IMR-90 (cell line): Measurements from ENCODE around the gene ZC3H8. TPM values are rescaled to one million over a fixed set of nuclear protein-coding genes. Genes with fewer than 3 reads are reported as not detected.

Source experiments
- ATAC-seq: fragments of 200-7000 bp; cut with Tn5 transposase; 2 replicates; pipeline ENCODE4 v1.9.1; 2020; ENCODE audit warnings: low read depth, mild to moderate bottlenecking, moderate library complexity
- BruUV-seq: library from RNA; stranded (reverse); fragments of 400-500 nt; replicated peaks from 2 replicates; lab custom pipeline; 2021; lab: Mats Ljungman, UMichigan
- CTCF ChIA-PET: fragments of 300-600 bp; formaldehyde crosslinking; extraction: SDS; loops from one replicate; lab custom pipeline; 2021; ENCODE audit warnings: antibody characterized with exemption; lab: Yijun Ruan, JAX
- POLR2A ChIA-PET: fragments of 300-600 bp; sonication (Branson Sonifier 250); formaldehyde crosslinking; loops from one replicate; lab custom pipeline; 2022; ENCODE audit warnings: antibody characterized with exemption; ENCODE audit not compliant: unreplicated experiment; lab: Charles Lee
- DNase-seq: peaks from one replicate; pipeline ENCODE4 v3.0.0; 2013
- H2AFZ ChIP-seq: replicated peaks from 2 replicates; pipeline ENCODE3; 2013; ENCODE audit warnings: low read length, mild to moderate bottlenecking; ENCODE audit not compliant: poor library complexity
- H2AK5ac ChIP-seq: 2 replicates; pipeline ENCODE4 v1.6.1; 2013; ENCODE audit warnings: low read depth, low read length, inconsistent platforms
- H2AK9ac ChIP-seq: replicated peaks from 2 replicates; pipeline ENCODE3; 2013; ENCODE audit warnings: mild to moderate bottlenecking, low read depth, low read length, moderate library complexity; ENCODE audit not compliant: poor library complexity
- H2BK120ac ChIP-seq: 2 replicates; pipeline ENCODE4 v1.6.1; 2013; ENCODE audit warnings: low read depth, low read length, inconsistent platforms
- H2BK15ac ChIP-seq: 3 replicates; pipeline ENCODE4 v1.6.1; 2013; ENCODE audit warnings: low read depth, low read length, inconsistent platforms
- H2BK20ac ChIP-seq: 2 replicates; pipeline ENCODE4 v1.6.1; 2013; ENCODE audit warnings: low read depth, mild to moderate bottlenecking, inconsistent platforms, low read length, moderate library complexity
- H2BK5ac ChIP-seq: 2 replicates; pipeline ENCODE4 v1.6.1; 2013; ENCODE audit warnings: mild to moderate bottlenecking, low read depth, low read length, inconsistent platforms; ENCODE audit not compliant: poor library complexity, severe bottlenecking
- H3K14ac ChIP-seq: replicated peaks from 2 replicates; pipeline ENCODE4 v1.6.1; 2013; ENCODE audit warnings: low read depth, low read length, inconsistent platforms
- H3K18ac ChIP-seq: 2 replicates; pipeline ENCODE4 v1.6.1; 2013; ENCODE audit warnings: low read depth, low read length, control low read depth
- H3K23ac ChIP-seq: 2 replicates; pipeline ENCODE4 v1.6.1; 2013; ENCODE audit warnings: low read depth, low read length, inconsistent platforms
- H3K27ac ChIP-seq: 2 replicates; pipeline ENCODE4 v1.5.1; 2013; ENCODE audit warnings: mild to moderate bottlenecking, control low read depth, low read length; ENCODE audit not compliant: insufficient read depth
- H3K27me3 ChIP-seq: 2 replicates; pipeline ENCODE4 v1.6.1; 2013; ENCODE audit warnings: low read length; ENCODE audit not compliant: control insufficient read depth, insufficient read depth
- H3K36me3 ChIP-seq: 2 replicates; pipeline ENCODE4 v1.6.1; 2013; ENCODE audit warnings: low read length, mixed read lengths; ENCODE audit not compliant: control insufficient read depth, insufficient read depth
- H3K4ac ChIP-seq: 2 replicates; pipeline ENCODE4 v1.6.1; 2013; ENCODE audit warnings: low read depth, low read length, inconsistent platforms
- H3K4me1 ChIP-seq: 2 replicates; pipeline ENCODE4 v1.6.1; 2013; ENCODE audit warnings: low read length, mixed read lengths; ENCODE audit not compliant: control insufficient read depth, insufficient read depth
- H3K4me2 ChIP-seq: 2 replicates; pipeline ENCODE4 v1.6.1; 2013; ENCODE audit warnings: low read depth, mild to moderate bottlenecking, control low read depth, low read length, moderate library complexity
- H3K4me3 ChIP-seq: 2 replicates; pipeline ENCODE4 v1.5.1; 2013; ENCODE audit warnings: low read depth, mild to moderate bottlenecking, control low read depth, low read length, moderate library complexity; ENCODE audit not compliant: insufficient read depth
- H3K56ac ChIP-seq: 2 replicates; pipeline ENCODE4 v1.6.1; 2013; ENCODE audit warnings: low read length, inconsistent platforms; ENCODE audit not compliant: insufficient read depth; ENCODE audit errors: extremely low read depth
- H3K79me1 ChIP-seq, 2 experiments: 2 replicates each; pipeline ENCODE4 v1.6.1; 2013; ENCODE audit warnings: low read length in 2 of 2, inconsistent platforms in 1 of 2, low read depth in 1 of 2
- H3K9ac ChIP-seq: 2 replicates; pipeline ENCODE4 v1.6.1; 2013; ENCODE audit warnings: low read depth, low read length, control low read depth
- H3K9me1 ChIP-seq: 2 replicates; pipeline ENCODE4 v1.6.1; 2013; ENCODE audit warnings: low read length, inconsistent platforms; ENCODE audit not compliant: insufficient read depth
- H3K9me3 ChIP-seq: 2 replicates; pipeline ENCODE4 v1.6.1; 2013; ENCODE audit warnings: low read length; ENCODE audit not compliant: control insufficient read depth, insufficient read depth
- H4K20me1 ChIP-seq: 2 replicates; pipeline ENCODE4 v1.6.1; 2013; ENCODE audit warnings: low read length, inconsistent platforms; ENCODE audit not compliant: insufficient read depth
- H4K5ac ChIP-seq: 2 replicates; pipeline ENCODE4 v1.6.1; 2013; ENCODE audit warnings: mild to moderate bottlenecking, low read depth, low read length, control low read depth
- H4K8ac ChIP-seq, 2 experiments: 2 replicates each; pipeline ENCODE4 v1.6.1; 2013; ENCODE audit warnings: low read depth in 2 of 2, low read length in 2 of 2, control low read depth in 1 of 2, inconsistent platforms in 1 of 2
- H4K91ac ChIP-seq: 2 replicates; pipeline ENCODE4 v1.6.1; 2013; ENCODE audit warnings: low read depth, low read length, inconsistent platforms; ENCODE audit not compliant: insufficient read depth
- BHLHE40 ChIP-seq: fragments of 150-350 bp; IDR thresholded peaks from 2 replicates; pipeline ENCODE4 v1.6.1; 2016; ENCODE audit warnings: mild to moderate bottlenecking, low read depth, low read length
- CEBPB ChIP-seq: IDR thresholded peaks from 2 replicates; pipeline ENCODE4 v1.6.1; 2012; ENCODE audit warnings: low read depth, low read length, improper control_type of control experiment
- CHD1 ChIP-seq: IDR thresholded peaks from 2 replicates; pipeline ENCODE4 v1.6.1; 2012; ENCODE audit warnings: low read depth, low read length, improper control_type of control experiment
- CTCF ChIP-seq: conservative IDR thresholded peaks from 2 replicates; pipeline ENCODE4 v1.5.1; 2012; ENCODE audit warnings: mild to moderate bottlenecking, low read depth, low read length, improper control_type of control experiment
- ELK1 ChIP-seq: fragments of 150-350 bp; IDR thresholded peaks from 2 replicates; pipeline ENCODE4 v1.6.1; 2016; ENCODE audit warnings: low read depth, mild to moderate bottlenecking, low read length, moderate library complexity, borderline replicate concordance
- FOS ChIP-seq: fragments of 150-350 bp; IDR thresholded peaks from 2 replicates; pipeline ENCODE4 v1.6.1; 2016; ENCODE audit warnings: low read depth, low read length
- MAFK ChIP-seq: IDR thresholded peaks from 2 replicates; pipeline ENCODE4 v1.6.1; 2012; ENCODE audit warnings: low read depth, low read length, improper control_type of control experiment
- MAZ ChIP-seq: IDR thresholded peaks from 2 replicates; pipeline ENCODE4 v1.6.1; 2012; ENCODE audit warnings: low read depth, mild to moderate bottlenecking, low read length, improper control_type of control experiment, moderate library complexity, borderline replicate concordance
- MXI1 ChIP-seq: IDR thresholded peaks from 2 replicates; pipeline ENCODE4 v1.6.1; 2012; ENCODE audit warnings: low read depth, mild to moderate bottlenecking, low read length, moderate library complexity, borderline replicate concordance
- NFE2L2 ChIP-seq: fragments of 150-350 bp; IDR thresholded peaks from 2 replicates; pipeline ENCODE4 v1.6.1; 2016; ENCODE audit warnings: low read depth, mild to moderate bottlenecking, low read length
- POLR2A ChIP-seq: IDR thresholded peaks from 2 replicates; pipeline ENCODE4 v1.6.1; 2012; ENCODE audit warnings: mild to moderate bottlenecking, low read depth, low read length
- RCOR1 ChIP-seq: IDR thresholded peaks from 2 replicates; pipeline ENCODE4 v1.6.1; 2012; ENCODE audit warnings: mild to moderate bottlenecking, low read length, improper control_type of control experiment; ENCODE audit not compliant: insufficient replicate concordance
- RFX5 ChIP-seq: IDR thresholded peaks from 2 replicates; pipeline ENCODE4 v1.8.0; 2012; ENCODE audit warnings: low read depth, mild to moderate bottlenecking, low read length, moderate library complexity
- USF2 ChIP-seq: fragments of 150-350 bp; IDR thresholded peaks from 2 replicates; pipeline ENCODE4 v1.6.1; 2017; ENCODE audit warnings: mild to moderate bottlenecking, antibody characterized with exemption, low read length, low read depth
- WGBS, 2 experiments: methylation state at CpG; one replicate each; pipeline versions ENCODE4 v1.1.5 to v1.1.7; 2013; ENCODE audit warnings: missing lambda C conversion rate in 2 of 2; ENCODE audit not compliant: insufficient read length in 1 of 2; ENCODE audit errors: extremely low coverage in 2 of 2; 5-methylcytosine and 5-hydroxymethylcytosine counted together
- dilution Hi-C: fragments of 300-500 bp; cut with HindIII; formaldehyde crosslinking; loops from one replicate; pipeline ENCODE4 v1.14.3; 2018; ENCODE audit warnings: low sequenced_read_pairs; ENCODE audit not compliant: unreplicated experiment
- in situ Hi-C: fragments of 300-500 bp; cut with MboI; formaldehyde crosslinking; loops from 3 replicates; pipeline ENCODE4 v1.14.3; 2019; ENCODE audit warnings: low sequenced_read_pairs, inconsistent platforms, mixed read lengths
- intact Hi-C: fragments of 100-400 bp; cut with micrococcal nuclease; formaldehyde crosslinking; loops from 2 replicates; pipeline ENCODE4 v1.10.0; 2022
- polyA plus RNA-seq, 3 experiments: library from polyadenylated mRNA; depleted of rRNA; stranded (reverse); fragments of >200 nt; gene quantifications; 2 replicates each; pipeline ENCODE4 v1.2.3, GENCODE V29; 2012; ENCODE audit warnings: low replicate concordance in 1 of 3
- total RNA-seq: library from RNA; depleted of rRNA; stranded (reverse); fragments of >200 nt; gene quantifications from 2 replicates; pipeline ENCODE4 v1.2.3, GENCODE V29; 2012

The ZC3H8 gene
- total and polyA plus RNA-seq, 2 of the 4 experiments (the other 2 are of a cell fraction): 0.18 to 1.6 TPM

GRCh38 chr2:112189001-112189556 is 65.8 kb downstream of the ZC3H8 start:
- Histone ChIP-seq H3K36me3 (no peaks in the 10 kb centered on the region), H3K4me1 (no peaks in the 10 kb centered on the region), H3K56ac (no peak overlapping the region), H3K4me2 (no peak overlapping the region), H3K27ac (no peak overlapping the region), H2AFZ (no peak overlapping the region), H2BK20ac (no peak overlapping the region), H2BK5ac (no peak overlapping the region), H3K9me1 (no peaks in the 10 kb centered on the region), H3K4ac (no peak overlapping the region), H4K8ac (no peak overlapping the region), H3K79me1 (no peaks in the 10 kb centered on the region), H2AK5ac (no peak overlapping the region), H2BK120ac (no peak overlapping the region), H3K4me3 (no peak overlapping the region), H3K9me3 (no peaks in the 10 kb centered on the region), H2AK9ac (no peak overlapping the region), H4K20me1 (no peaks in the 10 kb centered on the region), H3K23ac (no peak overlapping the region), H3K9ac (no peak overlapping the region), H3K18ac (no peak overlapping the region), H3K14ac (no peak overlapping the region), H4K91ac (no peak overlapping the region), H3K27me3 (peaks cover 5% of the 10 kb centered on the region), H4K5ac (no peak overlapping the region), H2BK15ac (no peak overlapping the region)
- dilution Hi-C loops: no loop called here
- no peak for DNase-seq
- intact Hi-C loops: no loop called here
- WGBS, 2 experiments: no CpG with 5 or more reads among the region's 3 CpGs
- ATAC-seq: no peak
- CTCF ChIA-PET: interaction anchor here (1.4 kb wide), 1 partner anchor 9 kb away, joined by 4 read pairs; no protein-coding TSS in a partner anchor
- BruUV-seq: no TSS peak
- POLR2A ChIA-PET: no interaction called here
- no peak for TF ChIP-seq RFX5
- no peak for TF ChIP-seq CHD1
- TF ChIP-seq NFE2L2: no peak
- TF ChIP-seq CTCF: no peak
- no peak for TF ChIP-seq MAFK
- no peak for TF ChIP-seq BHLHE40
- no peak for TF ChIP-seq CEBPB
- no peak for TF ChIP-seq USF2
- no peak for TF ChIP-seq FOS
- TF ChIP-seq MXI1: no peak
- TF ChIP-seq MAZ: no peak
- TF ChIP-seq ELK1: no peak
- no peak for TF ChIP-seq POLR2A
- no peak for TF ChIP-seq RCOR1
- in situ Hi-C loops: no loop called here
